Testis (tissue), 3 donors: Measurements from ENCODE around the gene ZBTB40. TPM values are rescaled to one million over a fixed set of nuclear protein-coding genes. Genes with fewer than 3 reads are reported as not detected.

Experiments
- DNase-seq: peaks from one replicate; pipeline ENCODE4 v3.0.0-alpha.2; 2019
- H3K27ac ChIP-seq, 2 donors: fragments of 200-600 bp; sonication (generic); one replicate each; pipeline ENCODE4 v1.5.1; 2019
- H3K27me3 ChIP-seq: fragments of 200-600 bp; sonication (generic); one replicate; pipeline ENCODE4 v1.5.1; 2019
- H3K36me3 ChIP-seq: fragments of 200-600 bp; sonication (generic); one replicate; pipeline ENCODE4 v1.5.1; 2017; ENCODE audit warnings: low read depth; ENCODE audit errors: missing control alignments
- H3K4me1 ChIP-seq: fragments of 200-600 bp; sonication (generic); one replicate; pipeline ENCODE4 v1.5.1; 2019
- H3K4me3 ChIP-seq, 2 donors: fragments of 200-600 bp; sonication (generic); one replicate each; pipeline ENCODE4 v1.5.1; 2017 to 2019
- H3K9me3 ChIP-seq: fragments of 200-600 bp; sonication (generic); one replicate; pipeline ENCODE4 v1.5.1; 2017
- POLR2A ChIP-seq: fragments of 450-650 bp; IDR thresholded peaks from one replicate; pipeline ENCODE4 v1.6.1; 2017; ENCODE audit warnings: antibody characterized with exemption, mild to moderate bottlenecking, moderate library complexity
- WGBS, 2 donors: methylation state at CpG; one replicate each; pipeline ENCODE4 v1.1.5; 2018; 5-methylcytosine and 5-hydroxymethylcytosine counted together
- intact Hi-C: fragments of 100-400 bp; cut with DNase I; formaldehyde crosslinking; loops from one replicate; pipeline ENCODE4 v1.15.1; 2023; ENCODE audit warnings: low total_unique reads
- polyA plus RNA-seq: library from polyadenylated mRNA; stranded (reverse); fragments of 350-450 nt; fragmentation: Illumina TruSeq; extraction: RNeasy Lipid Tissue Mini Kit (QIAGEN cat#74804); gene quantifications from one replicate; pipeline ENCODE4 v1.2.3, GENCODE V29; 2014; ENCODE audit warnings: low read depth, low replicate concordance; ENCODE audit not compliant: insufficient read depth
- total RNA-seq, 2 donors: library from RNA; depleted of rRNA; stranded (reverse); fragments of >200 nt; gene quantifications; one replicate each; pipeline ENCODE4 v1.2.3, GENCODE V29; 2016
- TF ChIP-seq, protein P1 (sequence below), 3 experiments: fragments of 450-650 bp in 2 of 3; fragments of 200-600 bp in 1 of 3; sonication (generic) in 1 of 3; IDR thresholded peaks; one replicate each; pipeline ENCODE4 v1.5.1; 2016 to 2019; ENCODE audit warnings: antibody characterized with exemption in 3 of 3, mild to moderate bottlenecking in 2 of 3, moderate library complexity in 1 of 3

Gene ZBTB40
- total and polyA plus RNA-seq, 3 donors from 2014 or later, result 15.6 to 28.6 (median 28.1) TPM

DNA sequence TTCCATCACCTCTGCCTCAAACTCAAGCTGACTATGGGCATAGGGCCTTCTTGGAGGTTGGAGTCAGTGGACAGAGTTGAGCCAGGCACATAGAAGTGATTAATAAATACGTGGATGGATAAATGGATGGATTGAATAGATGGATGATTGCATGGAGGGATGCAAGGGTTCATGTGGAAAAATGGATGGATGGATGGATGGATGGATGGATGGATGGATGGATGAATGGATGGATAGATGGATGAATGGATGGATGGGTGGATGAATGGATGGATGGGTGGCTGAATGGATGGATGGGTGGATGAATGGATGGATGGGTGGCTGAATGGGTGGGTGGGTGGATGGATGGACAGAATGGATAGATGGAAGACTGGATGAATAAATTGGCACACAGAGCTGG, 40.1 kb upstream of the ZBTB40 start:
- no peak for DNase-seq
- TF ChIP-seq, protein P1, sequence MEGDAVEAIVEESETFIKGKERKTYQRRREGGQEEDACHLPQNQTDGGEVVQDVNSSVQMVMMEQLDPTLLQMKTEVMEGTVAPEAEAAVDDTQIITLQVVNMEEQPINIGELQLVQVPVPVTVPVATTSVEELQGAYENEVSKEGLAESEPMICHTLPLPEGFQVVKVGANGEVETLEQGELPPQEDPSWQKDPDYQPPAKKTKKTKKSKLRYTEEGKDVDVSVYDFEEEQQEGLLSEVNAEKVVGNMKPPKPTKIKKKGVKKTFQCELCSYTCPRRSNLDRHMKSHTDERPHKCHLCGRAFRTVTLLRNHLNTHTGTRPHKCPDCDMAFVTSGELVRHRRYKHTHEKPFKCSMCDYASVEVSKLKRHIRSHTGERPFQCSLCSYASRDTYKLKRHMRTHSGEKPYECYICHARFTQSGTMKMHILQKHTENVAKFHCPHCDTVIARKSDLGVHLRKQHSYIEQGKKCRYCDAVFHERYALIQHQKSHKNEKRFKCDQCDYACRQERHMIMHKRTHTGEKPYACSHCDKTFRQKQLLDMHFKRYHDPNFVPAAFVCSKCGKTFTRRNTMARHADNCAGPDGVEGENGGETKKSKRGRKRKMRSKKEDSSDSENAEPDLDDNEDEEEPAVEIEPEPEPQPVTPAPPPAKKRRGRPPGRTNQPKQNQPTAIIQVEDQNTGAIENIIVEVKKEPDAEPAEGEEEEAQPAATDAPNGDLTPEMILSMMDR (IDR thresholded peaks at IDR 0.05), result no peak
- TF ChIP-seq POLR2A, result no peak
- Histone ChIP-seq H3K36me3 (no peaks in the 10 kb centered on the region), H3K4me1 (peaks cover 5% of the 10 kb centered on the region), H3K27me3 (no peaks in the 10 kb centered on the region), H3K9me3 (no peaks in the 10 kb centered on the region), H3K27ac (no peak overlapping the region), H3K4me3 (no peak overlapping the region)
- intact Hi-C loops, result no loop called here
- WGBS, 2 donors, result 95 to 100% methylated on average over 1 of the region's 1 CpG

- no peak for DNase-seq
- no peak for TF ChIP-seq POLR2A
- TF ChIP-seq, protein P1 (IDR thresholded peaks at IDR 0.05), result no peak
- no peak overlapping the region for H3K27ac ChIP-seq
- intact Hi-C loops, result no loop called here
- WGBS, 2 donors, result 73 to 80% methylated on average over 8 of the region's 8 CpGs
- no peak overlapping the region for H3K4me3 ChIP-seq
- peaks cover 5% of the 10 kb centered on the region for H3K4me1 ChIP-seq
- no peaks in the 10 kb centered on the region for H3K9me3 ChIP-seq
- H3K36me3 ChIP-seq, result no peaks in the 10 kb centered on the region
- no peaks in the 10 kb centered on the region for H3K27me3 ChIP-seq
Measured at GRCh38 chr1:22412932-22413727, 38.5 kb upstream of the ZBTB40 start.

GRCh38 chr1:22413799-22414198, 37.9 kb upstream of the ZBTB40 start:
- WGBS, 2 donors, result 0 to 100% methylated on average over 1 of the region's 1 CpG

DNA sequence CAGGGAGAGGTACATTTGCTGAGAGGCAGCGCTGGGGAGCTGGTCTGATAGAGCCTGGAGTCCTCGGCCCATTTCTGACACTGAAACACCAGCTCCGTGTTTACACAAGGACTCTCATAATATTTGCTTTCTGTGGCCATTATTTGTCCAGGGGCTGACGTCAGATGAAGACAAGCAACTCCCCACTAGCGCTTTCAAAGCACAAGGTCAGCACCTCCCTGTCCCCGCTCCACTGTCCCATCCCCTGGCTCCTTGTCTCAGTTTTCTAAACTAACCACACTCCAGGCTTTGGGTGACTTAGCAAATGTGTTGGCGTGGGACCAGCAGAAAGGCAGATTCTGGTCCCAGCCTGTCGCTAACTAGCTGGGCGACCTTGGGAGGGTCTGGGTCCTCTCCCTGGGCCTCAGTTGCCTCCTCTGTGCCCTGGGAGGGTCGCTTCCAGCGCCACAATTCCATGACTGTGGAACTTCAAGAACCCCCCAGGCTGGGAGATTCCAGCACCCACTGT, 37.4 kb upstream of the ZBTB40 start:
- H3K27me3 ChIP-seq, result no peaks in the 10 kb centered on the region
- WGBS, 2 donors, result 49 to 73% methylated on average over 11 of the region's 11 CpGs
- no peak overlapping the region for H3K27ac ChIP-seq
- no peak overlapping the region for H3K4me3 ChIP-seq
- intact Hi-C loops, result no loop called here
- TF ChIP-seq, protein P1 (IDR thresholded peaks at IDR 0.05), result no peak
- no peak for TF ChIP-seq POLR2A
- no peaks in the 10 kb centered on the region for H3K36me3 ChIP-seq
- DNase-seq, result peak; percentile 58
- no peaks in the 10 kb centered on the region for H3K9me3 ChIP-seq
- H3K4me1 ChIP-seq, result peaks cover 5% of the 10 kb centered on the region

More at GRCh38 chr1:22413799-22414198, 37.9 kb upstream of the ZBTB40 start:
- Histone ChIP-seq H3K27ac (no peak overlapping the region), H3K4me1 (peaks cover 5% of the 10 kb centered on the region), H3K36me3 (no peaks in the 10 kb centered on the region), H3K27me3 (no peaks in the 10 kb centered on the region), H3K4me3 (no peak overlapping the region), H3K9me3 (no peaks in the 10 kb centered on the region)
- DNase-seq, result no peak
- no peak for TF ChIP-seq POLR2A
- TF ChIP-seq, protein P1 (IDR thresholded peaks at IDR 0.05), result no peak
- intact Hi-C loops, result no loop called here
